GM12878 (cell line): ENCODE results near the gene CSMD2. TPM values are rescaled to one million over a fixed set of nuclear protein-coding genes. Genes with fewer than 3 reads are reported as not detected.

Experiments
- ATAC-seq: fragments of 200-7000 bp; cut with Tn5 transposase; 3 replicates; pipeline ENCODE4 v1.9.1; 2020; ENCODE audit warnings: mild to moderate bottlenecking, moderate library complexity
- BruUV-seq: library from RNA; stranded (reverse); fragments of 400-500 nt; replicated peaks from 2 replicates; lab custom pipeline; 2021; lab: Mats Ljungman, UMichigan
- CTCF ChIA-PET: fragments of 300-600 bp; sonication (Branson Sonifier 250); formaldehyde crosslinking; extraction: SDS; loops from one replicate; lab custom pipeline; 2021; ENCODE audit warnings: inconsistent platforms; lab: Yijun Ruan, JAX
- POLR2A ChIA-PET: fragments of 350-600 bp; formaldehyde crosslinking; extraction: SDS; loops from one replicate; lab custom pipeline; 2021; ENCODE audit warnings: inconsistent platforms; lab: Charles Lee
- RAD21 ChIA-PET: fragments of 300-600 bp; sonication (Branson Sonifier 250); formaldehyde crosslinking; loops from one replicate; lab custom pipeline; 2023; ENCODE audit warnings: antibody characterized with exemption; ENCODE audit not compliant: unreplicated experiment; lab: Charles Lee
- SMC1A ChIA-PET: fragments of 300-600 bp; sonication (Branson Sonifier 250); formaldehyde crosslinking; loops from one replicate; lab custom pipeline; 2023; ENCODE audit not compliant: unreplicated experiment, uncharacterized antibody; lab: Charles Lee
- DNase-seq: peaks from one replicate; pipeline ENCODE4 v3.0.0-alpha.2; 2011; ENCODE audit warnings: low read depth, low spot score
- FAIRE-seq: peaks from 3 replicates; lab custom pipeline; 2011; peaks lifted over from hg19 to GRCh38; lab: Jason Lieb, UNC
- H2AFZ ChIP-seq: 2 replicates; pipeline ENCODE4 v1.6.0; 2011; ENCODE audit warnings: low read depth, low read length, control low read depth; ENCODE audit not compliant: control insufficient read depth
- H3K27ac ChIP-seq: 2 replicates; pipeline ENCODE4 v1.5.1; 2011; ENCODE audit warnings: control low read depth; ENCODE audit not compliant: control insufficient read depth, insufficient read depth
- H3K27me3 ChIP-seq, 2 experiments: replicated peaks in 1 of 2; 2 replicates each; pipeline versions ENCODE4 v1.6.0 to v1.6.1; 2011; ENCODE audit warnings: low read length in 1 of 2; ENCODE audit not compliant: control insufficient read depth in 2 of 2, insufficient read depth in 2 of 2
- H3K36me3 ChIP-seq, 2 experiments: 2 replicates each; pipeline ENCODE4 v1.5.1; 2011; ENCODE audit warnings: low read length in 1 of 2; ENCODE audit not compliant: control insufficient read depth in 2 of 2, insufficient read depth in 2 of 2
- H3K4me1 ChIP-seq: 2 replicates; pipeline ENCODE4 v1.6.1; 2011; ENCODE audit warnings: mild to moderate bottlenecking, low read length, moderate library complexity, mixed read lengths; ENCODE audit not compliant: control insufficient read depth, insufficient read depth
- H3K4me2 ChIP-seq: 2 replicates; pipeline ENCODE4 v1.6.0; 2011; ENCODE audit warnings: control low read depth; ENCODE audit not compliant: control insufficient read depth, insufficient read depth
- H3K4me3 ChIP-seq: fragments of 200-600 bp; sonication (generic); 2 replicates; pipeline ENCODE4 v1.5.1; 2016
- H3K79me2 ChIP-seq: 2 replicates; pipeline ENCODE4 v1.6.0; 2011; ENCODE audit warnings: low read length; ENCODE audit not compliant: control insufficient read depth, insufficient read depth
- H3K9ac ChIP-seq: 2 replicates; pipeline ENCODE4 v1.8.0; 2011; ENCODE audit warnings: low read length, control low read depth, mixed read lengths; ENCODE audit not compliant: control insufficient read depth, insufficient read depth
- H3K9me3 ChIP-seq: replicated peaks from 3 replicates; pipeline ENCODE4 v1.5.1; 2011; ENCODE audit warnings: mild to moderate bottlenecking, low read length; ENCODE audit not compliant: control insufficient read depth, insufficient read depth
- H4K20me1 ChIP-seq: 2 replicates; pipeline ENCODE4 v1.6.0; 2011; ENCODE audit not compliant: control insufficient read depth, insufficient read depth
- BCL11A ChIP-seq: IDR thresholded peaks from 2 replicates; pipeline ENCODE4 v1.6.1; 2011; ENCODE audit warnings: low read depth, low read length
- BMI1 ChIP-seq: fragments of 450-650 bp; IDR thresholded peaks from 2 replicates; pipeline ENCODE4 v1.6.1; 2016; ENCODE audit warnings: mild to moderate bottlenecking, moderate library complexity, borderline replicate concordance
- CBX3 ChIP-seq: fragments of 200-600 bp; sonication (generic); IDR thresholded peaks from 2 replicates; pipeline ENCODE4 v1.6.1; 2016; ENCODE audit warnings: low read depth, borderline replicate concordance
- DPF2 ChIP-seq: fragments of 450-650 bp; IDR thresholded peaks from 2 replicates; pipeline ENCODE4 v1.6.1; 2017; ENCODE audit warnings: mild to moderate bottlenecking
- MEF2A ChIP-seq: IDR thresholded peaks from 2 replicates; pipeline ENCODE4 v1.6.1; 2011; ENCODE audit warnings: low read depth, mild to moderate bottlenecking, low read length, moderate library complexity; ENCODE audit not compliant: insufficient read depth
- MYC ChIP-seq: IDR thresholded peaks from 2 replicates; pipeline ENCODE4 v1.6.1; 2011; ENCODE audit warnings: mild to moderate bottlenecking, low read length, moderate library complexity, inconsistent platforms; ENCODE audit not compliant: insufficient read depth, insufficient replicate concordance, insufficient read length, severe bottlenecking
- PML ChIP-seq: IDR thresholded peaks from 2 replicates; pipeline ENCODE4 v1.6.1; 2012; ENCODE audit warnings: low read length, inconsistent platforms
- RAD51 ChIP-seq: fragments of 450-650 bp; IDR thresholded peaks from 2 replicates; pipeline ENCODE4 v1.6.1; 2016; ENCODE audit warnings: moderate library complexity, mild to moderate bottlenecking, inconsistent platforms
- SUZ12 ChIP-seq: fragments of 200-600 bp; sonication (generic); IDR thresholded peaks from one replicate; pipeline ENCODE4 v1.6.1; 2018; ENCODE audit warnings: antibody characterized with exemption, mild to moderate bottlenecking; ENCODE audit not compliant: unreplicated experiment
- TCF12 ChIP-seq: IDR thresholded peaks from 2 replicates; pipeline ENCODE4 v1.6.1; 2011; ENCODE audit warnings: low read depth, mild to moderate bottlenecking, low read length
- YY1 ChIP-seq: IDR thresholded peaks from 2 replicates; pipeline ENCODE4 v1.6.1; 2011; ENCODE audit warnings: low read depth, mild to moderate bottlenecking, low read length
- WGBS: methylation state at CpG from one replicate; pipeline ENCODE4 v1.1.6; 2016; ENCODE audit warnings: low lambda C conversion rate; ENCODE audit not compliant: insufficient replicate concordance, insufficient coverage; ENCODE audit errors: missing lambda C conversion rate; 5-methylcytosine and 5-hydroxymethylcytosine counted together
- in situ Hi-C: fragments of 300-500 bp; cut with MboI; formaldehyde crosslinking; loops from 9 replicates; pipeline ENCODE4 v1.14.3; 2018; ENCODE audit warnings: mixed read lengths
- intact Hi-C: fragments of 100-400 bp; cut with micrococcal nuclease; formaldehyde crosslinking; loops from one replicate; pipeline ENCODE4 v1.14.2; 2022; ENCODE audit not compliant: unreplicated experiment
- polyA plus RNA-seq, 11 experiments: library from polyadenylated mRNA; depleted of rRNA in 4 of 11; unstranded in 6 of 11; stranded (reverse) in 5 of 11; fragments of >200 nt; fragmentation: Nextera tagmentation in 4 of 11; fragmentation: Illumina TruSeq in 1 of 11; extraction: Ambion mirVana in 4 of 11; extraction: Trizol in 1 of 11; gene quantifications; 1 replicate in 1 of 11; 2 replicates in 10 of 11; pipeline versions ENCODE4 v1.2.1 to v1.2.3, GENCODE V29; 2011 to 2016; ENCODE audit warnings: inconsistent platforms in 2 of 11, missing spikeins in 2 of 11, low read depth in 1 of 11
- total RNA-seq, 4 experiments: library from RNA; depleted of rRNA in 3 of 4; stranded (reverse); fragments of >200 nt in 3 of 4; fragmentation: Illumina TruSeq in 1 of 4; extraction: Trizol in 1 of 4; gene quantifications; 2 replicates each; pipeline versions ENCODE4 v1.2.1 to v1.2.3, GENCODE V29; 2013 to 2021
- TF ChIP-seq, protein P1 (sequence below): IDR thresholded peaks from 2 replicates; pipeline ENCODE4 v1.6.1; 2012; ENCODE audit warnings: mild to moderate bottlenecking, low read depth, low read length
- TF ChIP-seq, protein P2 (sequence below): IDR thresholded peaks from 2 replicates; pipeline ENCODE4 v1.6.1; 2011; ENCODE audit warnings: low read depth, mild to moderate bottlenecking, low read length, moderate library complexity, borderline replicate concordance; ENCODE audit errors: extremely low read depth

CSMD2 gene
- total and polyA plus RNA-seq, 10 of the 15 experiments (the other 5 are each of a cell fraction or from before 2014, with no cell fraction given) = under 0.01 TPM; not detected in 9

DNA sequence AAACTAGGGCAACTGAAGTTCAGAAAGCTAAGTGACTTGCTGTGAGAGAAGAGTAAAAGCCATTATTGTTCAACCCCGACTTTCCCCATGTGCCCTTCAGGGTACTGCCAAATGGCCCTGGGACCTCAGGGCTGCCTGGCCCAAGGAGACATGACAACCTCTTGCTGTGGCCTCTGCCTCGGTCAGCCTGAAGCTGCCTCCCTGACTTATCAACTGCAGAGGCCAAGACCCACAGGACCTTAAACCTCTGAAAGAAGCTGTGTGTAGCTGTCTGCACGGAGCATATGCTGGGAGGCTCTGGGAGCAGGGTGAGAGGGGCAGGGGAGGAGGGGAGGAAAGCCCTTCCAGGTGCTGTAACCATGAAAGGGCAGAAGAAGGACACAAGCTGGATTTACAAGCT is 265.3 kb downstream of the CSMD2 start:
- H3K27ac ChIP-seq = no peak overlapping the region
- ATAC-seq (no peak), FAIRE-seq (no peak), DNase-seq (no peak)
- 0% methylated on average over 3 of the region's 3 CpGs for WGBS
- no TSS peak for BruUV-seq
- no peak overlapping the region for H3K9ac ChIP-seq
- CTCF ChIA-PET = no interaction called here
- H3K4me1 ChIP-seq = no peaks in the 10 kb centered on the region; the same call in 1 of the 2 replicates
- no peak overlapping the region for H3K4me3 ChIP-seq
- H3K79me2 ChIP-seq = no peaks in the 10 kb centered on the region
- POLR2A ChIA-PET = no interaction called here
- intact Hi-C loops = no loop called here
- RAD21 ChIA-PET = no interaction called here
- H3K27me3 ChIP-seq = no peaks in the 10 kb centered on the region
- H2AFZ ChIP-seq = no peak overlapping the region
- H3K4me2 ChIP-seq = no peak overlapping the region
- no peaks in the 10 kb centered on the region for H3K9me3 ChIP-seq
- H4K20me1 ChIP-seq = no peaks in the 10 kb centered on the region
- SMC1A ChIA-PET = interaction anchor here (0.6 kb wide), 1 partner anchor 259 kb away, joined by 3 read pairs; no protein-coding TSS in a partner anchor
- H3K36me3 ChIP-seq = no peaks in the 10 kb centered on the region
- TF ChIP-seq PML (no peak), CBX3 (no peak), BCL11A (no peak), YY1 (no peak), MYC (no peak), SUZ12 (no peak), BMI1 (no peak), TCF12 (no peak), DPF2 (no peak), MEF2A (no peak), RAD51 (no peak)
- TF ChIP-seq, protein P1, sequence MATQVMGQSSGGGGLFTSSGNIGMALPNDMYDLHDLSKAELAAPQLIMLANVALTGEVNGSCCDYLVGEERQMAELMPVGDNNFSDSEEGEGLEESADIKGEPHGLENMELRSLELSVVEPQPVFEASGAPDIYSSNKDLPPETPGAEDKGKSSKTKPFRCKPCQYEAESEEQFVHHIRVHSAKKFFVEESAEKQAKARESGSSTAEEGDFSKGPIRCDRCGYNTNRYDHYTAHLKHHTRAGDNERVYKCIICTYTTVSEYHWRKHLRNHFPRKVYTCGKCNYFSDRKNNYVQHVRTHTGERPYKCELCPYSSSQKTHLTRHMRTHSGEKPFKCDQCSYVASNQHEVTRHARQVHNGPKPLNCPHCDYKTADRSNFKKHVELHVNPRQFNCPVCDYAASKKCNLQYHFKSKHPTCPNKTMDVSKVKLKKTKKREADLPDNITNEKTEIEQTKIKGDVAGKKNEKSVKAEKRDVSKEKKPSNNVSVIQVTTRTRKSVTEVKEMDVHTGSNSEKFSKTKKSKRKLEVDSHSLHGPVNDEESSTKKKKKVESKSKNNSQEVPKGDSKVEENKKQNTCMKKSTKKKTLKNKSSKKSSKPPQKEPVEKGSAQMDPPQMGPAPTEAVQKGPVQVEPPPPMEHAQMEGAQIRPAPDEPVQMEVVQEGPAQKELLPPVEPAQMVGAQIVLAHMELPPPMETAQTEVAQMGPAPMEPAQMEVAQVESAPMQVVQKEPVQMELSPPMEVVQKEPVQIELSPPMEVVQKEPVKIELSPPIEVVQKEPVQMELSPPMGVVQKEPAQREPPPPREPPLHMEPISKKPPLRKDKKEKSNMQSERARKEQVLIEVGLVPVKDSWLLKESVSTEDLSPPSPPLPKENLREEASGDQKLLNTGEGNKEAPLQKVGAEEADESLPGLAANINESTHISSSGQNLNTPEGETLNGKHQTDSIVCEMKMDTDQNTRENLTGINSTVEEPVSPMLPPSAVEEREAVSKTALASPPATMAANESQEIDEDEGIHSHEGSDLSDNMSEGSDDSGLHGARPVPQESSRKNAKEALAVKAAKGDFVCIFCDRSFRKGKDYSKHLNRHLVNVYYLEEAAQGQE = no peak
- TF ChIP-seq, protein P2, sequence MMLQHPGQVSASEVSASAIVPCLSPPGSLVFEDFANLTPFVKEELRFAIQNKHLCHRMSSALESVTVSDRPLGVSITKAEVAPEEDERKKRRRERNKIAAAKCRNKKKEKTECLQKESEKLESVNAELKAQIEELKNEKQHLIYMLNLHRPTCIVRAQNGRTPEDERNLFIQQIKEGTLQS = no peak
- TF ChIP-seq, all 136 proteins: peak for 0
- in situ Hi-C loops = no loop called here
